Activated CD4-positive, CD25-positive, alpha-beta regulatory T cell treated with anti-CD3 and anti-CD28 coated beads, Interleukin-2, amount 50 U/mL, for 24 hours (primary cell): ENCODE results near the gene CARD19.

Source experiments
- ATAC-seq, 2 donors: fragments of 150-1000 bp; cut with Tn5 transposase; one replicate each; pipeline ENCODE4 v1.10.0; 2021; ENCODE audit warnings: mild to moderate bottlenecking in 1 of 2, moderate library complexity in 1 of 2

The CARD19 gene

GRCh38 chr9:93096131-93096802 lies at the start of gene CARD19:
Gene CARD19 (plus strand): TSS chr9:93096217. CDS start chr9:93096346, 129 bp downstream.
- ATAC-seq: peak; percentile 11 to 12

- no peak for ATAC-seq
These were observed 47.2 kb upstream of the CARD19 start for GRCh38 chr9:93048566-93049448.

DNA sequence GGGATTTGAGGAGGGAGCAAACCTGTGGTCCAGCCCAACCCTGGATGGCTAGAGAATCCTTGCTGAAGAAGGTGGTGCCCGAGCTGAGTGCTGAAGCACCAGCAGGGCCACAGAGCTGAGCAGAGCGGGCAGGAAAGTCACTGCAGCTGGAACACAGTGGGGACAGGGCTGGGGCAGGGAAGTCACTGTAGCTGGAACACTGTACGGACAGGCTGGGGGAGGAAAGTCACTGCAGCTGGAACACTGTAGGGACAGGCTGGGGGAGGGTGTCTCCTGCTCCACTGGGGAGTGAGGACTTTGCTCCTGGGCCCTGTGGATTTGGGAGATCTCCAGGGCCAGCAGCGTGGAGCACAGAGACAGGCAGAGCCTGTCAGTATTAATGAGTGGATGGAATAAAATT lies 46.5 kb upstream of the CARD19 start:
- no peak for ATAC-seq

- no peak for ATAC-seq
These were observed 45.8 kb upstream of the CARD19 start for GRCh38 chr9:93050231-93050630.

DNA sequence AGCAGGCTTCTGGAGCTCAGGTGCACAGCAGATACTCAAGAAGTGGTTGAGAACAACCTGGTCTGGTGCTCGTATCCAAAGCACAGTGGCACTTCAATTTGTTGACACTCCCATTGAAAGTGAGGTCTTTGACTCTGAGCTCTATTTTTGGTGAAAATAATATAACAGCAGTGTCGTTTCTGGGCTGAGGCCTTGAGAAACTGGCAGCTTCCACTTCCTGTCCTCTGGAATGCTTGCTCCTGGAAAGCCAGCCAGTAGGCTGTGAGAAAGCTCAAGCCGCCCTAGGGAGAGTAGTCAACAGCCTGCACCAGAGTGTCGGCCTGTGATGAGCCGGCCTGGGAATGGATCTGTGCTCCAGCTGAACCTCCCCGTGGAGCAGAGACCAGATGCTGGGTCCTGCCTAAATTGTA lies 44.3 kb upstream of the CARD19 start:
- ATAC-seq: no peak

DNA sequence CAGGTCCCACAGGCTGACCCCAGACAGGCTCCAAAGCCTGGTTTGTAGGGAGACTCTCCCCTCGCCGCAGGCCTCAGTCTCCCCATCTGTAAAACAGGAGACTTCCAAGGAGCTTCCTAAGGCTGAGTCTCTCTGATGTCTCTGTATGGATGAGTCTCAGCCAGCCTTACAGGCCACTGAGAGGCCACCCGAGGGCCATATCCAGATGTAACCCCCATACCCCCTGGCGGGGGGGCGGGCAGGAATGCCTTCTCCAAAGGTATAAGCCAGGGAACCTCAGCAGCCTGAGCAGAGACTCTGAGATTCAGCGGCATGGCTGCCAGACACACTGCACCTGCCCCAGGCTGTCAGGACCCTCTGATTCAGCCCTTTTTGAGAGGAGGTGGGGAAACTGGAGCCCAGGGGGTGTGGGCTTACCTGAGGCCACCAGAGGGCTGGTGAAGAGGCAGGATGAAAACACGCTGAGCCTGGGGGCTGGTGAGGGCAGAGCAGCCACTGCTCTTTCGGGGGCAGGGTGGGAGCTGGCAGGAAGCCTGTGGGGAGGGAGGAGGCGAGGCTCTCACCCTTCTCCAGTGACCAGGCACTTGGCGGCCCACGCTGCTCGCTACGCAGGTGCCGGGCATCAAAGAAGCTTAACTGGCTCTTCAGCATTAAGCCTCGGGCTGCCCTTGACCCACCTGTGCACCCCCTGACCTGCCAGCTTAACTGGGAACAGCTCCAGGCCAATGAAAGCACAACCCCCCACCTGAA lies 43.1 kb upstream of the CARD19 start:
- ATAC-seq: no peak

DNA sequence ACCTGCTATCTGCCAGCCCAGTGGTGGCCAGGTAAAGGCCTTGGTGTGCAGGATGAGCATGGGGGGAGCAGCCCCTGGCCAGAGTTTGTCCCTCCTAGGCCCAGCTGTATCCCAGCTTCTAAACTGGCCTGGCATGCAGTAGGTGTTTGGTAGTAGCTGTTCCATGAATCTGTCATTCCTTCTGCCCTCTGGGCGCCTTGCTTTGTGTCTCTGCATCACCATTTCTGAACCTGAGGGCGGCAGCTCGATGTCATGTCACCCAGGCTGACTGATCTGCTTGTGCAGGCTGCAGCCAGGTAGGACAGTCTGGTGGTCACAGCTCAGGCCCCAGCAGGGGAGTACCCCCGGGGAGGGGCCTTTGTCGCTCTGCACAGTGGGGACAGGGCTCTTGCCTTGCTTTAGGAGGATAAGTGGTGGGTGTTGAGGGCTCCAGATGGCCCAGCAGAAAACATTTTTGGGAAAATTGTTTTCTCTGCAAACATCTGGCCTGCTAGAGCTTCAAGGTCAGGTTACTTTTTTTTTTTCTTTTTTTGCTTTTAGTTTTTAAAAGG lies 42.2 kb upstream of the CARD19 start:
- ATAC-seq: no peak

GRCh38 chr9:93054758-93055704 lies 41.0 kb upstream of the CARD19 start:
- no peak for ATAC-seq

DNA sequence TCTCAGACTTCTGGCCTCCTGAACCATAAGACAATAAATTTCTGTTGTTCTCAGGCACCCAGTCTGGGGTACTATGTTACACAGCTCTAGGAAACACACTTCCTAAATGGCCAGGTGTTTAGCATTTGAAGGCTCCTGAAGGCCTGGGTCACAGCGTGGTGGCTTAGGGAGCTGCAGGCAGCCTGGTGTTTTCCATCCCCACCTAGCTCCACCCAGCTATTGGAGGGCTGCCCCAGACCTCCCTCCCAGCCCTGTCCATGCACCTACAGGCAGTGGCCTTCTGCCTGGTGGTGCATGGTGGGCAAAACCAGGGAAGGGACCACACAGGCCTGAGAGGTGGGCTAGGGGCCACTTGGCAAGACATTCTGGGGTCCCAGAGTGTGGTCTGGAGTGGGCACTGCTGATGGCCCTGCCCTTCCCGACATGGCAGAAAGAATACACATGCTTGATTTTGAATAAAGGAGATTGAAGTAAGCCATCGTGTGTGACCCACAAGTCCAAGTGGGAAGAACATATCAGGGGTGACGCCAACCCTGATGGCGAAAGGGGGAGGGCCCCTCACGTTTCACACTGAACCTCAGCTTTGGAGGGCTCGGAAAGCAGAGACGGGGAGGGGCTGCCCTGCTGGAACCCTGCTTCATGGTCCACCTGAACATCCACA lies 38.8 kb upstream of the CARD19 start:
- no peak for ATAC-seq

GRCh38 chr9:93057703-93058354 lies 38.2 kb upstream of the CARD19 start:
- ATAC-seq: no peak

- peak; percentile 63 to 66 for ATAC-seq
These were observed 37.5 kb upstream of the CARD19 start, which contains the start of gene SUSD3 for GRCh38 chr9:93058355-93059010. Gene SUSD3 (plus strand): TSS chr9:93058701. CDS start chr9:93058743, 42 bp downstream.

DNA sequence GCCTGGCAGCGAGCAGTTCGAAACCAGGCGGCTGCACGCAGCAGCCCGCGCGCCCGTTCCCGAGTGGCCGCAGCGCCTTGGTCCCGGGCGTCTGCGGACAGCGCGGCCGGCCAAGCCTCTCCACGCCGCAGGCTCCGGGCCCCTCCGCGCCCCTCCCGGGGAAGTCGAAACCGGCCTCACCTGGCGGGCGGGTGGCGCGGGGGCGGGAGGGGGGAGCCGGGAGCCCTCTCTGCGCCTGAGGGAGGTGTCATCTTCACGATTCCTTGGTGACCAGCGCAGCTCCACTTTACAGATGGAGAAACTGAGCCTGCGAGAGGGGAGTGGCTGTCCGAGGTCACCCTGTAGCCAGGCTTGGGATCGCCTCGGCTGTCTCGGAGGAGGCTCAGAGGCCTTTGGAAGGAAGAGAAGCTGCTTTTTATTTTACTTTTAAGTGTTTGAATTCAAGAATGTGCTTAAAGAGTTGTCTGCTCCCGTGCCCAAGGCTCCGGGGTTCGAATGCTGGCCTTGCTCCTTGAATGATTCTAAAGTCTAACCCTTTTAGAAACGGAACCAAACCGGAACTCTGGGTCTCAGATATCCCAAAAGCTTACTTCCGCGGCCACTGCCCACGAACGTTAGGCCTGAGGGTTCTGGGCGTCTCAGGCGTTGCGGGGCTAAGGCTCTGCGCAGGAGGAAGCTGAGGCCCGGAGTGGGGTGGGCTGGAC lies 36.9 kb upstream of the CARD19 start:
- peak; percentile 22 to 26 for ATAC-seq

GRCh38 chr9:93059715-93060578 lies 36.1 kb upstream of the CARD19 start:
- no peak for ATAC-seq

GRCh38 chr9:93060746-93061259 lies 35.2 kb upstream of the CARD19 start:
- ATAC-seq: no peak

DNA sequence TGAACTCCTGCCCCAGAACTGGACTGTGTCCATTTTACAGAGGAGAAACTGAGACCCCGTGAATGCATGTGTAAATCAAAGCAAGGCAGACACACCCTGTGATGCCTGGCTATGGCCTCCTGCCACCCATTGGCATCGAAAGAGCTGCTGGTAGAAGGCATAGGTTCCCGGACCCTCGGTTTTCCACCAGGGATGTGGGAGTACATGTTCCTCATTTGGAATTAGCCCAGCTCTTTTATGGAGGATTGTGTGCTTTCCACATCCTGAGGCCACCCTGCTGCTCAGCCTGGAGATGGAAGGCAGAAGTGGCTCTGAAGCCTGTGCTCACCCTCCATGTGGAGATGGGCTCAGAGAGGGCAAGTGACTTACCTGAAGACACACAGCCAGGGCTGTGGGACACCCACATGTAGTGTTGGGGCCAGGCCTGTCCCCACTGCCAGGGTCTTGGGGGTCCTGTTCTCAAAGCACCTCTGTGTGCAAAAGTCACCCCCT lies 34.7 kb upstream of the CARD19 start:
- no peak for ATAC-seq

- no peak for ATAC-seq
These were observed 33.9 kb upstream of the CARD19 start for GRCh38 chr9:93061791-93062763.
